Amniotic epithelial cell (primary cell): ENCODE measurements around the gene TLCD3A.
"Not testable (repeated sequence)": the region's sequence is repeated elsewhere in the genome, so short reads cannot be mapped to it uniquely, and the experiment has no call there.

Experiments used
- DNase-seq: peaks from one replicate; pipeline ENCODE4 v3.0.0-alpha.2; 2010; ENCODE audit warnings: low read depth

The TLCD3A gene

DNA sequence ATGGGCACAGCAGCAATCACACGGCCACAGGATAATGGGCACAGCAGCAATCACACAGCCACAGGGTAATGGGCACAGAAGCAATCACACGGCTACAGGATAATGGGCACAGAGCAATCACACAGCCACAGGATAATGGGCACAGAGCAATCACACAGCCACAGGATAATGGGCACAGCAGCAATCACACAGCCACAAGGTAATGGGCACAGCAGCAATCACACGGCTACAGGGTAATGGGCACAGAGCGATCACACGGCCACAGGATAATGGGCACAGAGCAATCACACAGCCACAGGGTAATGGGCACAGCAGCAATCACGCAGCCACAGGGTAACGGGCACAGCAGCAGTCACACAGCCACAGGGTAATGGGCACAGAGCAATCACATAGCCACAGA is 17.0 kb downstream of the TLCD3A start:
- not testable (repeated sequence) for DNase-seq

DNA sequence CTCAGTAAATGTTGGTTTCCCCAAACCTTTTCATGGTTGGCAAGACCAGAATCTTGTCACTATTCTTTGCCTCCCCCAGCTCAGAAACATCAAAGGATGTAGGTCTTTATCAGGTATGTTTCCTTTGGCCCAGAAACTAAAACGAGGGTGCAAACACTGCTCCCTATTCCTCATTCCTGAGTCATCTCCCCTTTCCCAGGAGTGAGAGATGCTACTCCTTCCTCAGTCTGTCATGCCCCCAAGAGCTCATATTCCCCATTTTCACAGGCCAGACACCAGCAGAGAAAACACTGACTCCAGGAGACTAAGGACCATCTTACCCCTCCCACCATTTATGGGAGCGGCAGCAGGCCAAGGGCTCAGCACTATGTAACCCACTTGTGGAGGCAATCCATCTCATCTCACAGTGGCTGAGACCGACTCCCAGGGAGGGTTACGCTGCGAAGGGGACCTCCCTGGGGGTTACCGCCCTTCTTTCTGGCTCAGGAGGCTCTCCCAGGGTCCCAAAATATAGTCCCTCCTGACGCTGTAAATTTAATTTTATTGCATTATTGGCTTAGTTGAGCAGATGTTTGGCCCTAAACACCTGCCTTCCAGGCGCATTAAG is 18.1 kb downstream of the TLCD3A start:
- no peak for DNase-seq

DNA sequence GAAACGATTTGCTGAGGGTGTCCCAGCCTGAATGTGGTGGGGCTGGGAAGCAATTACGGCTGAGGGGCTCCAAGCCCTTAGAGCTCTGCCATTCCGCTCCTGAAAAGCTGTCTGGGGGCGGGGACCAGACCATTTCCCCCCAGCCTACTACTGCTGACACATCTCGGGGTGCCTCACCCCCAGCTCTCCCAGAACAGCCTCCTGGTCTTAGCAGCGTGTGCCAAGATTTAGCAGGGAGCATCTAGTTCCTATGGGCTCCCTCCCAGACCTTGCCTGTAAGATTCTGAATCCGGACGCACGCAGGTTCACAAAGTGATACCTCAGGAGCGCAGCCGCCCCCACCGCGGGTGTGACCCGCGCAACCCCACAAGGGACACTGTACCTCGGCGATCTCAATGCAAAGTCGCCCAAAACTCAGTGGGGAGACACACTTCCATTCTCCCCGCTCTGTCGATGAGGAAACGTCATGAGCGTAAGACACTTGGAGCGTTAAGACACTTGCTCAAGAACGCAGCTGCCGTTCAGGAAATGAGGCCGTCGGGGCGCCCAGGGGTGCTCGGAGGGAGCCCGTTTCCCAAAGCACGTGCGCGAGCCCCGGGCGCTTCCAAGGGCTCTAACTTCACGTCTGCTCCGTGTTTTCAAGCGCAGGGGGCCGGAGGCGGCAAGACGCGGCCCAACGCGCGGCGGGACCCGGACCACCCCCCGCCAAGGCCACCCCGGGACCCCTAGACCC is 19.0 kb downstream of the TLCD3A start:
- DNase-seq = peak; percentile 39

DNA sequence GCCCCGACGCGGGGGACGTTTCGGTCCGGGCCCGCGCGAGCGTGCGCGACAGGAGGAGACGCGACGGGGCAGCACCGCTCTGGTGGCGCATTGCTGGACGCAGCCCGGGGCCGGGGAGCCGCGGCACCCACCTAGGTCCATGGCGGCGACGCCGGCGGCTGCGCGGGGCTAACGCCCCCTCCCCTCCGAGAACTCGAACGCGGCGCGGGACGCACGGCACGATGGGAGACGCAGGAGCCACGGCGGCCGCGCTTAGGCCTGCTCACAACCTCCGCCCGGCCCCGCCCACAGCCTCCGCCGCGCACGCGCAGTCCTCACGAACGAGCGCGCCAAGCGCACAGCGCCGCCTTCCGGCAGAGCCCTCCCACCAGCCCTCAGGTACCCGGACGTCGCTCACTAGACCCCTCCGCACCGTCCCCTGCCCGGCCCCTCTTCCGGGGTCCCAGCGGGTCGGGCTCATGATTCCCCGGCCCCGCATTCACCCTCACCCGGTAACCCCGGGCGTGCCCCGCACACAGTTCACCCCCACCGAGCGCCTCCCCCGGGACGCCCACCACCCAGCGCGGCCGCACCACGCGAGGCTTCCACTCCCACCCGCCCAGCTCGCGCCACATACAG is 19.7 kb downstream of the TLCD3A start, which contains the start of gene GEMIN4:
Gene GEMIN4, minus strand, starts transcription at position 263 of the 618 bp plus-strand sequence. Its CDS starts 122 bp downstream, at position 141.
- peak; percentile 73 for DNase-seq

DNA sequence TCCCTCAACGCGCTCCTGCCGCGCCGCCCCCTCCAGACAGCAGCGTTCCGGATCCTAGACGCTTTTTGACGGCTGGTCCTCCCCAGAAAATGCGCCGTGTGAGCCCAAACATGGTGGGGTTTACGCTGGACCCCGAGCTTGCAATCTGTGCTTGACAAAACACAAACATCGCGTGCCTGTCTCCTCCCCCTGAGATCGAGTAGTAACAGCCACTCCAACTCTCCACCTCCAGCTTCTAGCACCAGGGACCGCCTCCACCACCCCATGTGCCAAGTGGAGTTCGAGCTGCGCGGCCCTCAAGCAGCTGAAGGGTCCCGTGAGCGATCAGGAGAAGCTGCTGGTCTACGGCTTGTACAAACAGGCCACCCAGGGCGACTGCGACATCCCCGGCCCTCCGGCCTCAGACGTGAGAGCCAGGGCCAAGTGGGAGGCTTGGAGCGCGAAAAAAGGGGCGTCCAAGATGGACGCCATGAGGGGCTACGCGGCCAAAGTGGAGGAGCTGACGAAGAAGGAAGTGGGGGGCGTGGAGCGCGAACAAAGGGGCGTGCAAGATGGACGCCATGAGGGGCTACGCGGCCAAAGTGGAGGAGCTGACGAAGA is 20.3 kb downstream of the TLCD3A start:
- DNase-seq = peak; percentile 59

DNA sequence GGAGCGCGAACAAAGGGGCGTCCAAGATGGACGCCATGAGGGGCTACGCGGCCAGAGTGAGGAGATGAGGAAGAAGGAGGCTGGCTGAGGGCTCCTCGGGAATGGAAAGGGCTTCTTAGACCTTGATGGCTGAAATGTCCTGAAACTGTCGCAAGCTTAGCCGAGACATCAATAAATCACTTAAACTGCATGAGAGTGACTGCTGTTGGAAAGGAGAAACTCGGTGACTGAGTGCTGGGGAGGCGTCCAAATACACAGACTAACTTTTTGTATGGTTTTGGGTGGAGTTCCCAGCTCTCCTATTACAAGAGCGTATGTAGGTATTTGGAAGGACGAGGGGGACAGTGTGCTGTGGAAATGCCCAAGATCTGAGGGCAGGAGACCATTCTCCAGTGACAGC is 21.0 kb downstream of the TLCD3A start:
- no peak for DNase-seq

DNA sequence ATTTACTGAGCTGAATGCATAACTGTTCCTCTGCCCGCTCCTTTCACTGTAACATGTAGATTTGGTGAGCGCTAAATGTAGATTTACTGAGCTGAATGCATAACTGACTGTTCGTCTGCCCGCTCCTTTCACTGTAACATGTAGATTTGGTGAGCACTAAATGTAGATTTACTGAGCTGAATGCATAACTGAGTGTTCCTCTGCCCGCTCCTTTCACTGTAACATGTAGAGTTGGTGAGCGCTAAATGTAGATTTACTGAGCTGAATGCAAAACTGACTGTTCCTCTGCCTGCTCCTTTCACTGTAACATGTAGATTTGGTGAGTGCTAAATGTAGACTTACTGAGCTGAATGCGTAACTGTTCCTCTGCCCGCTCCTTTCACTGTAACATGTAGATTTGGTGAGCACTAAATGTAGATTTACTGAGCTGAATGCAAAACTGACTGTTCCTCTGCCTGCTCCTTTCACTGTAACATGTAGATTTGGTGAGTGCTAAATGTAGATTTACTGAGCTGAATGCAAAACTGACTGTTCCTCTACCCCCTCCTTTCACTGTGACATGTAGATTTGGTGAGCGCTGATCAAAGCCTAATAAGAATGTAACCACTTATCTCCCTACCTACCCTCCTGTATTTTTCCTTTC is 23.0 kb downstream of the TLCD3A start:
- DNase-seq = not testable (repeated sequence)

DNA sequence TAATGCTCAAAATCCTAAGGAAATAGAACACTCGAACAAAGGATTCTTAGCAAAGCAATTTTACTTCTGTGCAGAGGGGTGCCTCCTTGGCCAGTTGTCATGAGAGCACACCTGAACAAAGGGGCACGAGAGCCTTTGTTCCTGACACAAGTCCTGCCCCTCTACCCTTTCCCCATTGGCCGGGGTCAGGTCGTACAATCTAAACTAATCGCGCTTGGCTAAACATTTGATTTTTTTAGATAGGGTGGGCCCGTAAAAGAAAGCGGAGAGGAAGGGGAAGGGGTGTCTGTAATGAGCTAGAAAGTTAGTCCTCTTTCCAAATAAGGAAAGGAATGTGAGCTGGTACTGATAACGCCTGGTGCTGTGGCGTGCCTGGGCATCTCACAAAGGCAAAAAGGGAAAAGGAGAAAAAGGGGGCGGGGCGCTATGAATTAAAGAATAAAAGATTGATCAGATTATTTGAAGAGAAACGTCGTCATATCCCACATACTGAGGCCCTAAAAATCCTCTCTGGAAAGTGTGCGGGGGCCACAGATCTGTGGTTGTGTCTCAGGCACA is 23.7 kb downstream of the TLCD3A start:
- not testable (repeated sequence) for DNase-seq

DNA sequence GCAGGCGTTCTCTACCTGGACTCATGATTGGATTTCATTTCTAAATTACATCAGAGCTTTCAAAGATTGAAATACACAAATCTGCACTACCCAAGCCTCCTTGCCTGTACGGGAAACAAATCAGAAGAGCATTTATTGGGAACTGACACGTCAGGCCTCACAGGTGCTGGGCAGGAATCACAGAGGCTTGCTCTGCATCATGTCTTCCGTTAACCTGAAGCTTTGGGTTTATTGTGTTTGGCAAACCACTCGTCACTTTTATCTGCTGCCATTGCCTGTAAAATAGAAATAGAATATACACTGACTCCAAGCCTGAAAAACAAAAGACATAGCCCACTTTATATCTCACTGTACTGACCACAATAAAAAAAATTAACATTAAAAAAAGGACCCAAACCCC is 27.6 kb downstream of the TLCD3A start:
- no peak for DNase-seq

DNA sequence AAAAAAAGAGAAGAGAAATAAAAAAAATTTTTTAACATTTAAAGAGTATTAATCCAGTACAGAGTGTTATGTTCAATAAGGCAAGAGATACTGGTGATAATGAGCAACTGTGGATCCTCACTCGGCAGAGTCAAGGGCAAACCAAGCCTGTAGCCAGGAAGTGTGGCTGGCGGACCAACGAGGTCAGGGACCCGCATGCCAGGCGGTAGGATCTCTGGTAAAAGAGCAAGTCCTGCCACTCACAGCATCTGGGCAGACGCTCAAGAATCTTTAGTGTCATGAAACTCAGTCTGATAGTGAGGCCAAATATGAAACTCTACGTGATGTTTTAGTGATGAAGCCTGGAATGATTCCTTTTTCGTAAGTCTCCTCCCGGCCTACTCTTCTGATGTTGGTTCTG is 28.0 kb downstream of the TLCD3A start:
- no peak for DNase-seq

DNA sequence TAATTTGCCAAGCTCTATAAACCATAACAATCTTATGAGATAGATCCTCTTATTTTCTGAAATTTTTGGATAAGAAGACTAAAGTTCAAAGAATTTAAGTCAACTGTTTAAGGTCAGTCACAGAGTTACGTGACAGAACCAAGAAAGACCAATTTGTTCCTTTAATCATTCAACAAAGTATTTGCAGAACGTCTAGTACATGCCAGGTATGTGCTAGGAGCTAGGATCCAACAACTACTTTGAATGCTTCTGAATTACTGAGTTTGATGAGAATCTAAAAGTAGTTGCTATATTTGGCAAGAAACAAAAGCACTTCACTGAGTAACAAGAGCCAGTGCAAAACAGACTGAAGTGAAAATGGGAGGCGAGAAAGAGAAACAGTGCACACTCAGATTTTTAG is 34.7 kb downstream of the TLCD3A start:
- DNase-seq = no peak

DNA sequence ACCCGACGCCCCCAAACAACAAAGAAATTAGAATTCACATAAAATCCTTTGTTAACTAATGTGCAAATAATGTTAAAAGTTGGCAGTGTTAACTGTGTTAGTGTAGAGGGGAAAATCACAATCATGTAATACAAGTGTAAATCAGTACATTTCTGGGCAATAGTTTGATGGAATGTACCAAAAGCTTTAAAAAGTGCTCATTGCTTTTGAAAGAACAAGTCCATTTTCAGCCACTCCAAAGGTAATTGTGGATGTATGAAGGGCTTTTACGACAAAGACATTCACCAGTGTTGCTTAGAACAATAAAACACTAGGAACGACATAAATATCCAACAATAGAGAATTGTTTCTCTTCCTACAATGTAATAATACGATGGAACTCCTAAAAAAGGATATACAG is 40.6 kb downstream of the TLCD3A start:
- no peak for DNase-seq

DNA sequence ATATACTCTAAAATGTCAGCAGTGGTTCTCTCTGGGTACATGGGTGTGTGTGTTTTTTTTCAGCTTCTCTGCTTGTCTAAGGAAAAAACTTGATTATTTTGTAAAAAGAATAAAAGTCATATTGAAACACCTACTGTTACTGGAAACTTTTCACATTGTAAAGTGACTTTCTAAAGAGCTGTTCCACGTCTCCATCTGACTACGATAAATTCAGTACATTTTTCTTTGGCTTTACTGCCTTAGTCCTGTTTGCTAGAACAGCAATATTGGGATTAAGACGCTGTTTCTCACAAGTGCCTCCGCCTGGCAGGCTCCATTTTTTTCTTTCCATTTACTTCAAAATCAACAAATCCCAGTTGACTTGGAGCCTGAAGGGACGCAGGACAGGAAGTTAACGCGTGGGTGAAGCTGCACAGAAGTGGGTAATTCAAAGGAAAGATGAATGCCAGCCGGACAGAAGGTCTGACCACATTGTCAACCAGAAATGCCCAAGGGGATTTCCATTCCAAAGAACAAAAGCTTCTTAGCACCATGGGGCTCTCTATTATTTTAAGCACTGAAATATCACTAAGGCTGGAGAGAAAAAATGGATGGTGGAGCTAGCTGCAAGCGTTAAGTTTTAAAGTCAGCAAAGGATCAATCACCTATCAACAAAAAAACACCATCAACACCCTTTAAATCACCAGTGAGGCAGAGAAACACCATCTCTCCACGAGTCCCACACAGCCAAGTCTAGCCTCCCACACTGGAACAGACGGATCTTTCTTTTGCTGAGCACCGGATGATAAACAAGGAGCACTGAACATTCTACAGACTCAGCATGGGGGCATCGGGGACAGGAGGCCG is 41.3 kb downstream of the TLCD3A start:
- no peak for DNase-seq

DNA sequence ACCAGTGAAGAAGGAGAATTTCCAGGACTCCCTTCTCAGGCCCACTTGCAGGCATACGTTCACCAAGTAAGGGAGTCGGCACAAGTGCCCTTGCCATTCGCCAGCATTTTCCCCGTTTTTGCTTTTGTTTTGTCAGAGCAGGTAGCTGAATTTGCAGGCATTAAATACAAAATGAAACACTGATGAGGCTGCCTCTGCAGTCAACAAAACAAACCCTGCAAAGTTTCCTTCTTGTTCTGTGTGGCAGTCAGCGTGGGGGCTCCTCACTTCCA is 41.9 kb downstream of the TLCD3A start:
- no peak for DNase-seq

DNA sequence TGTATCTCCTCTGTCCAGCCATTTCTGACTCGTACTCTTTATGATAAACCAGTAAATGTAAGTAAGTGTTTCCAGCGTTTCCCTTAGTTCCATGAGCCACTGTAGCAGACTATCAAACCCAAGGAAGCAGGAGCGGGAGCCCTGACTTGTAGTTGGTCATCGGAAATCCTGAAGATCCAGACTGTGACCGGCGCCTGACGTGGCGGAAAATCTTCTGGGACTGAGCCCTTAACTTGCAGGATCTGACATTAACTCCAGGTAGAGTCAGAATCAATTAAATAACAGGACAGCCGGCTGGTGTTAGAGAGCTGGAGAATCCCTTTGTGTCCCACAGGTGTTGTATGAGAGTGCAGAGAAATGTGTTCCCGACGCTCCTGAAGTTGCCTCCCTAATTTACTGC is 45.7 kb downstream of the TLCD3A start:
- DNase-seq = no peak

DNA sequence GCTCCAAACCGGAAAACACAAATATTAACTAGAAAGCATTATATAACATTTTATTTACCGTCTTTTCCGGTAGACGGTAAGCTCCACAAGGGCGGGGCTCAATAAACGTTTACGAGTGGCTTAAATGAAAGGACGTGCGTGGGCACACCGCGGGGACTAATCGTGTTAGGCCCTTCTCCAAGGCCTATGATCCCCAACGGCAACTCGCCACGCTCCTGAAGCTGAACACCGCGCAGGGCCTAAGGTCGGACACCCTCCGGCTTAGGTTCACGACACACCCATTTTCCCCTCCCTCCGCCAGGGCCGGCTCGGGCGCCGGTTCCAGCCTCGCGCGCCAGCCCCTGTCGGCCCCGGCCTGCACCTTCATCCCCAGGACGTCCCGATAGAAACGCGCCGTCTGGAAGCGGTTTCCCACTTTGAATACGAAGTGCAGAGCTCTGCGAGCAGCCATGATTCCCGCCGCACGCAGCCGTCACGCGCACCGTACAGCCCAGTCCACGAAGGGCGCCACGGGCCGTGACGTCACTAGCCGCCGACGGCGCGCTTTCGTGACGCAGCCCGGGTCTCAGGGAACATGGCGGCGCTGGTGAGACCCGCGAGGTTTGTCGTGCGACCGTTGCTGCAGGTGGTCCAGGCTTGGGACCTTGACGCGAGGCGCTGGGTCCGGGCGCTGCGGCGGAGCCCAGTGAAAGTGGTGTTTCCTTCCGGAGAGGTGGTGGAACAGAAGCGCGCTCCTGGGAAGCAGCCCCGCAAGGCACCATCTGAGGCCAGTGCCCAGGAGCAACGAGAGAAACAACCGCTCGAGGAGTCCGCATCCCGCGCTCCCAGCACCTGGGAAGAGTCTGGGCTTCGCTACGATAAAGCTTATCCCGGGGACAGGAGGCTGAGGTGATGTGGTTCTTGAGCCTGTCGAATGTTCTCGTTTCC is 49.7 kb downstream of the TLCD3A start, which contains the start of the genes GLOD4 and MRM3:
Gene GLOD4, minus strand, starts transcription at position 476 of the 927 bp plus-strand sequence. Its CDS starts 25 bp downstream, at position 451.
Gene MRM3, plus strand, starts transcription at position 549 of the 927 bp plus-strand sequence. Its CDS starts 26 bp downstream, at position 575.
- DNase-seq = peak; percentile 79

DNA sequence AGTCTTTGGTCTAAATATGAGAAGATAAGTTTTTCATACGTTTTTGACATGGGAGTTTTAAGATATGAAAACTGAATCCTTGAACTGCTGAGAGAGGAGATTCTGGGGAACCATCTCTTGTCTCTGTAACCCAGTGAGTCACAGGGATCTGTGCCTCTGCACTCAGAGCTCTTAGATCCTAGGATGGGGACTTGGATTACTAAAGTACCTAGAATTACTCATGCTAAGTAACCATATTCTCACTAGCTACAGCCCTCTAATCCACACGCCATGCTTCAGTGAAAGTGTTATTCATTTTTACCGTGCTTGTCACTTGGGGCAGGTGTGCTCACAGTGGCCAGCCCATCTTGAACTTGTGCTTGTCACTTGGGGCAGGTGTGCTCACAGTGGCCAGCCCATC is 51.7 kb downstream of the TLCD3A start:
- no peak for DNase-seq

DNA sequence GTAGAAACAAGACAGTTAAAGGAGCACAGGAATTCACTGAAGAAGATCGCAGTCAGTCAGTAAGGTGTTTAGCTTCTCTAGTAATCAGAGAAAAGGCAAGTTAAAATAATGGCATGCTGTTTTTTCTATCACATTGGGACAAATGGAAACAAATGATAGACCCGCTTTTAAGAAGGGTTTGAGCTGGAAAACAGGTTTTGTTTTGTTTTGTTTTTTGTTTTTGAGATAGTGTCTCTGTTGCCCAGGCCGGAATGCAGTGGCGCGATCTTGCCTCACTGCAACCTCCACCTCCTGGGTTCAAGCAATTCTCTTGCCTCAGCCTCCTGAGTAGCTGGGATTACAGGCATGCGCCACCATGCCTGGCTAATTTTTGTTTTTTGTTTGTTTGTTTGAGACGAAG is 53.5 kb downstream of the TLCD3A start:
- not testable (repeated sequence) for DNase-seq

DNA sequence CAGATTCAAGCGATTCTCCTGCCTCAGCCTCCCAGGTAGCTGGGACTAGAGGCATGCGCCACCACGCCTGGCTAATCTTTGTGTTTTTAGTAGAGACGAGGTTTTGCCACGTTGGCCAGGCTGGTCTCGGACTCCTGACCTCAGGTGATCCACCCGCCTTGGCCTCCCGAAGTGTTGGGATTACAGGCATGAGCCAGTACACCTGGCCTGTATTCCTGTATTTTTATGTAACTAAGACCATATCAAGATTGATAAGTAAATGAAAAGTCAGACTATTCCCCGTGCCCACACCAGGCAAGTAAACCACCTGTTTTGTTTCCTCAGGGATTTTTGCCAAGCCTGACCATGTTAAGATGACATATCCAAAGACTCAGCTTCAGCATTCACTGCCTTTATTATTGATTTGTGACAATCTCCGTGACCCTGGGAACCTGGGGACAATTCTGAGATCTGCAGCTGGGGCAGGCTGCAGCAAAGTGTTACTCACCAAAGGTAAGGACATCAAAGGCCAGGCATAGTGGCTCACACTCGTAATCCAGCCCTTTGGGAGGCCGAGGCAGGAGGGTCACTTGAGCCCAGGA is 55.3 kb downstream of the TLCD3A start:
- no peak for DNase-seq

DNA sequence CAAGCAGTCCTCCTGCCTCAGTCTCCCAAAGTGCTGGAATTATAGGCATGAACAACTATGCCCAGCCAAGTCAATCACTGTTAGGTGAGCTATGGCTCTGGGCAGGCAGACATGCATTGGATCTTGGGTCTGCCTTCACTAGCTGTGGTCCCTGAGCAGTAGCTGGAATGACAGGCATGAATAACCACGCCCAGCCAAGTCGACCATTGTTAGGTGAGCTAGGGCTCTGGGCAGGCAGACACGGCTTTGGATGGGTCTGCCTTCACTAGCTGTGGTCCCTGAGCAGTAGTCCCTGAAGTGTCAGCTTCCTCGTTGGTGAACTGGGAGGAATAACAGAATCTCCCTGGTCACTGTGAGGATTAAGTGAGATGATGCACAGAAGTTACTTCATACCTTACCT is 56.2 kb downstream of the TLCD3A start:
- no peak for DNase-seq
